ENCODE measurements around the gene LBHD2.

DNA sequence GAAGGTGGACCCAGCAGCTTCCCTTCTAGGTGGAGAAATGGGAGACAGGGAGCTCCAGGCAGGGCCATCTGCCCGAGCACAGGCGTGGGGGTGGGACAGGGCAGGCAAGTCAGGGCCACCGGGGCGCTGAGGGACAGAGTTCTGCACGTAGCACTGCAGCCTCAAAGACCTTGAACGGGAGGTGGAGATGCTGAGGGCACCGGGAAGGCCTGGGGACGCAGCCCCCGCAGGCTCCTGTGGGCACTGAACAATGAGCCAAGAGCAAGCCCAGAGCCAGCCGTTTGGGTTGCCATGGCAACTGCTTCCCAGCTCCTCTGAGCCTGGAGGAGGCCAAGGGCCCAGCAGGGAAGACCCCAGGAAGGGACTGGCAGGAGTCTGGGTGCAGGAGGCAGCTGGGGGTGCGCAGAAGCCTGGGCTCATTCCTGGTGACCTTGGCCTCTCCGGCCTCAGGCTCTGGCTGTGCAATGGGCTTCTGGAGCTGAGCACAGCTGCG, 3.4 kb downstream of the LBHD2 start:
- TF ChIP-seq, protein P1, sequence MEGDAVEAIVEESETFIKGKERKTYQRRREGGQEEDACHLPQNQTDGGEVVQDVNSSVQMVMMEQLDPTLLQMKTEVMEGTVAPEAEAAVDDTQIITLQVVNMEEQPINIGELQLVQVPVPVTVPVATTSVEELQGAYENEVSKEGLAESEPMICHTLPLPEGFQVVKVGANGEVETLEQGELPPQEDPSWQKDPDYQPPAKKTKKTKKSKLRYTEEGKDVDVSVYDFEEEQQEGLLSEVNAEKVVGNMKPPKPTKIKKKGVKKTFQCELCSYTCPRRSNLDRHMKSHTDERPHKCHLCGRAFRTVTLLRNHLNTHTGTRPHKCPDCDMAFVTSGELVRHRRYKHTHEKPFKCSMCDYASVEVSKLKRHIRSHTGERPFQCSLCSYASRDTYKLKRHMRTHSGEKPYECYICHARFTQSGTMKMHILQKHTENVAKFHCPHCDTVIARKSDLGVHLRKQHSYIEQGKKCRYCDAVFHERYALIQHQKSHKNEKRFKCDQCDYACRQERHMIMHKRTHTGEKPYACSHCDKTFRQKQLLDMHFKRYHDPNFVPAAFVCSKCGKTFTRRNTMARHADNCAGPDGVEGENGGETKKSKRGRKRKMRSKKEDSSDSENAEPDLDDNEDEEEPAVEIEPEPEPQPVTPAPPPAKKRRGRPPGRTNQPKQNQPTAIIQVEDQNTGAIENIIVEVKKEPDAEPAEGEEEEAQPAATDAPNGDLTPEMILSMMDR (IDR thresholded peaks at IDR 0.05) = no peak
- no peak for TF ChIP-seq EZH2 (IDR thresholded peaks at IDR 0.05; ENCODE audit: borderline replicate concordance, insufficient read depth, low read depth, low read length, poor library complexity, severe bottlenecking)
